HEK293 (cell line): ENCODE measurements around the gene MUSTN1.

Experiments
- TCF7L2 ChIP-seq: IDR thresholded peaks from 2 replicates; pipeline ENCODE4 v1.6.1; 2011; ENCODE audit warnings: low read depth, mild to moderate bottlenecking, inconsistent platforms, low read length, moderate library complexity, borderline replicate concordance
- YY1 ChIP-seq: fragments of 450-650 bp; formaldehyde crosslinking; IDR thresholded peaks from 2 replicates; pipeline ENCODE4 v1.5.1; 2018; ENCODE audit warnings: missing biosample characterization, missing genetic modification characterization
- ZNF555 ChIP-seq: fragments of 450-650 bp; formaldehyde crosslinking; conservative IDR thresholded peaks from 2 replicates; pipeline ENCODE4 v1.5.1; 2017; ENCODE audit warnings: missing biosample characterization, mild to moderate bottlenecking, missing genetic modification characterization, inconsistent platforms

DNA sequence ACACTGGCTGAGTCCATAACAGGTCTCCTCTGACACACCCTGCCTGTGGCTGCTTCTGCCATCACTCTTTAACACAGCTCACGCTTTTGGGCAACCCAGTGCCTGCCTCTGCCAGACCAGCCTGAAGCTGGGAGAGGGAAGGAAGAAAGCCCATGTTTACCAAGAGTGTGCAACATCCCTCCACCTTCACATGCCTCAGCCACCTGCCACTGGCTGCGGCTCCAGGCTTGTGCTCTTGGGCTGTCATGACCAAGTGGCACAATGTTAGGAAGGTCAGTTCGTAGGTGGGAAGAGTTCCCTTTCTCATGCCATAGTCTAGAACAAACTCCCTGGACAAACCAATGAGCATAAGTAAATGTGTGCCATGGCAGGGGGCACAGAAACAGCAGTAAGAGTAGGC, 42.3 kb upstream of the MUSTN1 start:
- TF ChIP-seq TCF7L2 (no peak), ZNF555 (tag by site-specific recombination) (no peak), YY1 (tag by site-specific recombination) (no peak)
